HepG2 (cell line): ENCODE data around the gene CARD9. TPM values are rescaled to one million over a fixed set of nuclear protein-coding genes. Genes with fewer than 3 reads are reported as not detected.

Experiments used
- ATF2 ChIP-seq: sonication (generic); formaldehyde crosslinking; IDR thresholded peaks from 2 replicates; pipeline ENCODE4 v1.4.0; 2020; ENCODE audit warnings: missing genetic modification reagents
- ATF3 ChIP-seq: sonication (generic); formaldehyde crosslinking; IDR thresholded peaks from 2 replicates; pipeline ENCODE4 v1.4.0; 2020; ENCODE audit warnings: missing genetic modification reagents
- BRCA1 ChIP-seq: sonication (generic); formaldehyde crosslinking; IDR thresholded peaks from 2 replicates; pipeline ENCODE4 v1.4.0; 2020; ENCODE audit warnings: missing genetic modification reagents
- CCDC6 ChIP-seq: sonication (generic); formaldehyde crosslinking; IDR thresholded peaks from 2 replicates; pipeline ENCODE4 v1.8.1; 2022; ENCODE audit warnings: mild to moderate bottlenecking, missing genetic modification reagents, moderate library complexity
- CENPX ChIP-seq: sonication (generic); formaldehyde crosslinking; IDR thresholded peaks from 2 replicates; pipeline ENCODE4 v1.9.0; 2021; ENCODE audit warnings: mild to moderate bottlenecking, missing genetic modification reagents, moderate library complexity
- CREB3 ChIP-seq: sonication (generic); formaldehyde crosslinking; IDR thresholded peaks from 2 replicates; pipeline ENCODE4 v1.5.0; 2020; ENCODE audit warnings: missing genetic modification reagents
- EED ChIP-seq: sonication (generic); formaldehyde crosslinking; IDR thresholded peaks from 2 replicates; pipeline ENCODE4 v1.5.0; 2020; ENCODE audit warnings: mild to moderate bottlenecking, missing genetic modification reagents
- FOXA1 ChIP-seq, 2 experiments: fragments of 450-650 bp in 1 of 2; sonication (generic) in 1 of 2; formaldehyde crosslinking in 1 of 2; IDR thresholded peaks; 2 replicates each; pipeline versions ENCODE4 v1.4.0 to v1.6.1; 2016 to 2020; ENCODE audit warnings: missing genetic modification reagents in 1 of 2
- HMGA1 ChIP-seq: sonication (generic); formaldehyde crosslinking; conservative IDR thresholded peaks from 2 replicates; pipeline ENCODE4 v1.4.0; 2020; ENCODE audit warnings: missing genetic modification reagents
- KLF15 ChIP-seq: sonication (generic); formaldehyde crosslinking; IDR thresholded peaks from 2 replicates; pipeline ENCODE4 v1.8.1; 2023; ENCODE audit warnings: borderline replicate concordance, mild to moderate bottlenecking, inconsistent platforms, missing genetic modification reagents, mixed read lengths
- NR2F1 ChIP-seq, 2 experiments: fragments of 450-650 bp in 1 of 2; formaldehyde crosslinking in 1 of 2; IDR thresholded peaks; 2 replicates each; pipeline versions ENCODE4 v1.5.0 to v1.6.1; 2016 to 2020; ENCODE audit warnings: mild to moderate bottlenecking in 1 of 2, missing compliant biosample characterization in 1 of 2, missing genetic modification reagents in 1 of 2, moderate library complexity in 1 of 2
- SMARCC2 ChIP-seq: fragments of 450-650 bp; IDR thresholded peaks from 2 replicates; pipeline ENCODE4 v1.6.1; 2017; ENCODE audit warnings: antibody characterized with exemption, mild to moderate bottlenecking
- SSRP1 ChIP-seq: IDR thresholded peaks from 2 replicates; pipeline ENCODE4 v1.6.1; 2016; ENCODE audit warnings: control low read depth
- TCF7 ChIP-seq: sonication (generic); IDR thresholded peaks from 2 replicates; pipeline ENCODE4 v1.6.1; 2016; ENCODE audit warnings: antibody characterized with exemption, low read depth
- ZBTB38 ChIP-seq: sonication (generic); formaldehyde crosslinking; IDR thresholded peaks from 2 replicates; pipeline ENCODE4 v1.5.1; 2020; ENCODE audit warnings: mild to moderate bottlenecking, missing genetic modification reagents
- ZNF10 ChIP-seq: sonication (generic); formaldehyde crosslinking; IDR thresholded peaks from 2 replicates; pipeline ENCODE4 v1.4.0; 2020; ENCODE audit warnings: mild to moderate bottlenecking, low read depth, missing genetic modification reagents, borderline replicate concordance
- ZNF235 ChIP-seq: sonication (generic); formaldehyde crosslinking; IDR thresholded peaks from 2 replicates; pipeline ENCODE4 v1.8.1; 2023; ENCODE audit warnings: mild to moderate bottlenecking, missing genetic modification reagents, borderline replicate concordance
- ZNF253 ChIP-seq: sonication (generic); formaldehyde crosslinking; IDR thresholded peaks from 2 replicates; pipeline ENCODE4 v1.8.0; 2022; ENCODE audit warnings: mild to moderate bottlenecking, missing genetic modification reagents, borderline replicate concordance
- ZNF281 ChIP-seq: sonication (generic); formaldehyde crosslinking; IDR thresholded peaks from 2 replicates; pipeline ENCODE4 v1.4.0; 2020; ENCODE audit warnings: missing genetic modification reagents, borderline replicate concordance
- ZNF746 ChIP-seq: sonication (generic); formaldehyde crosslinking; IDR thresholded peaks from 2 replicates; pipeline ENCODE4 v1.8.0; 2022; ENCODE audit warnings: mild to moderate bottlenecking, missing genetic modification reagents
- ZNF776 ChIP-seq: sonication (generic); formaldehyde crosslinking; IDR thresholded peaks from 2 replicates; pipeline ENCODE4 v1.4.0; 2020; ENCODE audit warnings: mild to moderate bottlenecking, missing genetic modification reagents
- ZNF83 ChIP-seq: sonication (generic); formaldehyde crosslinking; IDR thresholded peaks from 2 replicates; pipeline ENCODE4 v1.4.0; 2020; ENCODE audit warnings: missing genetic modification reagents, mild to moderate bottlenecking, borderline replicate concordance
- polyA plus RNA-seq, 8 experiments: library from polyadenylated mRNA; depleted of rRNA in 3 of 8; stranded (reverse) in 7 of 8; unstranded in 1 of 8; fragments of >200 nt; fragmentation: Illumina TruSeq in 4 of 8; extraction: Trizol in 4 of 8; gene quantifications; 2 replicates each; pipeline versions ENCODE4 v1.2.1 to v1.2.3, GENCODE V29; 2011 to 2016; ENCODE audit warnings: low read depth in 4 of 8, missing spikeins in 1 of 8, mixed read lengths in 1 of 8; ENCODE audit not compliant: insufficient read depth in 1 of 8
- total RNA-seq, 5 experiments: library from RNA; depleted of rRNA; stranded (reverse); fragments of >200 nt; fragmentation: Illumina TruSeq; extraction: Trizol; gene quantifications; 2 replicates each; pipeline ENCODE4 v1.2.3, GENCODE V29; 2016; ENCODE audit warnings: low read depth in 1 of 5

CARD9 gene
- total and polyA plus RNA-seq, 2 of the 13 experiments (the other 11 are each of a cell fraction or from before 2014, with no cell fraction given) = 3.3 to 7.4 TPM

DNA sequence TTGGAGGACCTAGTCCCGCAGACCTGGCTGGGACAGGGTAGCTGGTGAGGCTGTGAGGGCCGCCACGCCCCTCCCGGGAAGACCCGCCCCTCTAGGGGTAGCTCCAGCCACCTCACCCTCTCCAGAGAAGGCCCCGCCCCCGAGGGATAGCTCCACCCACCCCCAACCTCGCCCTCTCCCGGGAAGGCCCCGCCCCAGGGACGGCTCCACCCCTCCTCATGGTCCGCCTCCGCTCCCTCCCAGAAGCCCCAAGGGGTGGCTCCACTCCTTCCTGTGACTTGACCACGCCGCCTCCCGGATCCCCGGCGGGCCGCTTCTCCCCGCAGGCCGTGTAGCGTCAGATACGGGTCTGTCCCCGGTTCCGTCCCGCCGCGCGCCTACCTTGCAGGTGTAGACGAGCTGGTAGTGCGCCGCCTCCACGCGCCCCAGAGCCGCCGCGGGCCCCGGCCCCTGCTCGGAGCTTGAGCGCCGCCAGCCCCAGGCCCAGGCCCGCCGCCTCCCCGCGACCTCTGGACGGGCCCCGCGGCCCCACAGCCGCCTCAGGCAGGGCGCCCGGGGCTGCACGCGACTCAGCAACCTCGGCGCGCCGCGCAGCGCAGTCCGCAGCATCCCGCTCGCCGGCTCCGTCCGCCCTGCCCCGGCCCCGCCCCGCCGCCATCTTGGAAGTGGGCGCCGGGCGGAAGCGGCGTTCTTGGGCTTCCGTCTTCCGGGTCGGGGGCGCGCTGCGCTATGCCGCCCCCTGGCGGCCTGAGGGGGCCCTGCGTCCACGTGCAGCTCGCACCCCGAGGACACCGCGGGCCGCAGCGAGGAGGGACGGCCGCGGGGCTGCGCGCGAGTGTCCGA is 10.1 kb downstream of the CARD9 start, which contains the start of gene DNLZ (continued):
- TF ChIP-seq SSRP1 (CRISPR knock-in tag) = no peak
- TF ChIP-seq ZNF10 (CRISPR knock-in tag) = no peak
- no peak for TF ChIP-seq TCF7
- TF ChIP-seq NR2F1 (CRISPR knock-in tag; IDR thresholded peaks at IDR 0.05) = no peak
- TF ChIP-seq EED (CRISPR knock-in tag) = no peak
- no peak for TF ChIP-seq KLF15 (CRISPR knock-in tag)
- TF ChIP-seq ZNF281 (CRISPR knock-in tag) = peak; percentile 67; the same call in 1 of the 2 replicates
- no peak for TF ChIP-seq BRCA1 (CRISPR knock-in tag)
- TF ChIP-seq ZNF776 (CRISPR knock-in tag) = peak; percentile 33; the same call in 1 of the 2 replicates
- no peak for TF ChIP-seq SMARCC2
- TF ChIP-seq ATF3 (CRISPR knock-in tag) = peak; percentile 46
- TF ChIP-seq CREB3 (CRISPR knock-in tag) = peak; percentile 89; the same call in 1 of the 2 replicates
- TF ChIP-seq ZBTB38 (CRISPR knock-in tag) = peak; percentile 18; the same call in 1 of the 2 replicates
- peak; percentile 95 for TF ChIP-seq CCDC6 (CRISPR knock-in tag)
- TF ChIP-seq HMGA1 (CRISPR knock-in tag) = no peak
- no peak for TF ChIP-seq ZNF235 (CRISPR knock-in tag)
- no peak for TF ChIP-seq CENPX
- TF ChIP-seq FOXA1 (IDR thresholded peaks at IDR 0.05) = no peak
- TF ChIP-seq FOXA1 (CRISPR knock-in tag; IDR thresholded peaks at IDR 0.05) = no peak; the same call in 1 of the 2 replicates
- no peak for TF ChIP-seq ZNF253 (CRISPR knock-in tag)
- no peak for TF ChIP-seq ZNF746 (CRISPR knock-in tag)
- peak; percentile 73; the same call in 1 of the 2 replicates for TF ChIP-seq ATF2
- TF ChIP-seq ZNF83 (CRISPR knock-in tag) = no peak
